ENCODE results near the gene TKFC. TPM values are rescaled to one million over a fixed set of nuclear protein-coding genes. Genes with fewer than 3 reads are reported as not detected.

The TKFC gene
- total and polyA plus RNA-seq, 9 of the 15 experiments (the other 6 are each of a cell fraction or from before 2014, with no cell fraction given): 2.0 to 61.7 (median 28.5) TPM

GRCh38 chr11:61342207-61342803, 9.3 kb downstream of the TKFC start (continued):
- TF ChIP-seq ZNF696 (CRISPR knock-in tag; conservative IDR thresholded peaks at IDR 0.05): no peak
- TF ChIP-seq, protein P1, sequence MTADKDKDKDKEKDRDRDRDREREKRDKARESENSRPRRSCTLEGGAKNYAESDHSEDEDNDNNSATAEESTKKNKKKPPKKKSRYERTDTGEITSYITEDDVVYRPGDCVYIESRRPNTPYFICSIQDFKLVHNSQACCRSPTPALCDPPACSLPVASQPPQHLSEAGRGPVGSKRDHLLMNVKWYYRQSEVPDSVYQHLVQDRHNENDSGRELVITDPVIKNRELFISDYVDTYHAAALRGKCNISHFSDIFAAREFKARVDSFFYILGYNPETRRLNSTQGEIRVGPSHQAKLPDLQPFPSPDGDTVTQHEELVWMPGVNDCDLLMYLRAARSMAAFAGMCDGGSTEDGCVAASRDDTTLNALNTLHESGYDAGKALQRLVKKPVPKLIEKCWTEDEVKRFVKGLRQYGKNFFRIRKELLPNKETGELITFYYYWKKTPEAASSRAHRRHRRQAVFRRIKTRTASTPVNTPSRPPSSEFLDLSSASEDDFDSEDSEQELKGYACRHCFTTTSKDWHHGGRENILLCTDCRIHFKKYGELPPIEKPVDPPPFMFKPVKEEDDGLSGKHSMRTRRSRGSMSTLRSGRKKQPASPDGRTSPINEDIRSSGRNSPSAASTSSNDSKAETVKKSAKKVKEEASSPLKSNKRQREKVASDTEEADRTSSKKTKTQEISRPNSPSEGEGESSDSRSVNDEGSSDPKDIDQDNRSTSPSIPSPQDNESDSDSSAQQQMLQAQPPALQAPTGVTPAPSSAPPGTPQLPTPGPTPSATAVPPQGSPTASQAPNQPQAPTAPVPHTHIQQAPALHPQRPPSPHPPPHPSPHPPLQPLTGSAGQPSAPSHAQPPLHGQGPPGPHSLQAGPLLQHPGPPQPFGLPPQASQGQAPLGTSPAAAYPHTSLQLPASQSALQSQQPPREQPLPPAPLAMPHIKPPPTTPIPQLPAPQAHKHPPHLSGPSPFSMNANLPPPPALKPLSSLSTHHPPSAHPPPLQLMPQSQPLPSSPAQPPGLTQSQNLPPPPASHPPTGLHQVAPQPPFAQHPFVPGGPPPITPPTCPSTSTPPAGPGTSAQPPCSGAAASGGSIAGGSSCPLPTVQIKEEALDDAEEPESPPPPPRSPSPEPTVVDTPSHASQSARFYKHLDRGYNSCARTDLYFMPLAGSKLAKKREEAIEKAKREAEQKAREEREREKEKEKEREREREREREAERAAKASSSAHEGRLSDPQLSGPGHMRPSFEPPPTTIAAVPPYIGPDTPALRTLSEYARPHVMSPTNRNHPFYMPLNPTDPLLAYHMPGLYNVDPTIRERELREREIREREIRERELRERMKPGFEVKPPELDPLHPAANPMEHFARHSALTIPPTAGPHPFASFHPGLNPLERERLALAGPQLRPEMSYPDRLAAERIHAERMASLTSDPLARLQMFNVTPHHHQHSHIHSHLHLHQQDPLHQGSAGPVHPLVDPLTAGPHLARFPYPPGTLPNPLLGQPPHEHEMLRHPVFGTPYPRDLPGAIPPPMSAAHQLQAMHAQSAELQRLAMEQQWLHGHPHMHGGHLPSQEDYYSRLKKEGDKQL (CRISPR knock-in tag; IDR thresholded peaks at IDR 0.05; ENCODE audit: borderline replicate concordance): no peak
- TF ChIP-seq CBX2 (IDR thresholded peaks at IDR 0.05; ENCODE audit: insufficient read depth, low read length, poor library complexity, severe bottlenecking): no peak
- TF ChIP-seq ZBTB34 (CRISPR knock-in tag; IDR thresholded peaks at IDR 0.05): no peak
- TF ChIP-seq HOXB6 (CRISPR knock-in tag; IDR thresholded peaks at IDR 0.05; ENCODE audit: borderline replicate concordance): no peak
- TF ChIP-seq RAD51 (IDR thresholded peaks at IDR 0.05; ENCODE audit: borderline replicate concordance, low read depth): peak; percentile 18; the same call in 1 of the 2 replicates
- no peak for TF ChIP-seq ZNF224 (CRISPR knock-in tag; IDR thresholded peaks at IDR 0.05)
- TF ChIP-seq ZNF384 (IDR thresholded peaks at IDR 0.05; ENCODE audit: low read depth, low read length): no peak
- no peak for TF ChIP-seq POLR3A (IDR thresholded peaks at IDR 0.05; ENCODE audit: borderline replicate concordance, extremely low read depth, insufficient read depth, insufficient read length)
- TF ChIP-seq ZNF318 (IDR thresholded peaks at IDR 0.05; ENCODE audit: borderline replicate concordance in 1 of 2, low read depth in 1 of 2): no peak
- TF ChIP-seq CTBP1 (IDR thresholded peaks at IDR 0.05; ENCODE audit: borderline replicate concordance): peak; percentile 49; the same call in 1 of the 2 replicates

All from K562 (cell line).